Measurements from ENCODE around the gene CPTP. TPM values are rescaled to one million over a fixed set of nuclear protein-coding genes. Genes with fewer than 3 reads are reported as not detected.
A peak's percentile ranks its signal among the peaks of the same experiment; 100 is the strongest.

The CPTP gene
- total and polyA plus RNA-seq, 2 of the 13 experiments (the other 11 are each of a cell fraction or from before 2014, with no cell fraction given): 5.5 to 9.3 TPM

- peaks cover 4% of the 10 kb centered on the region for H3K79me2 ChIP-seq (ENCODE audit: insufficient read depth, low read length)
- H3K9me3 ChIP-seq (ENCODE audit: low read length): no peaks in the 10 kb centered on the region
- intact Hi-C loops (cut with micrococcal nuclease; ENCODE audit: unreplicated experiment): no loop called here
- peak overlapping the region; percentile 80 for H3K9ac ChIP-seq (ENCODE audit: insufficient read depth, low read depth, low read length)
- no peaks in the 10 kb centered on the region for H3K27me3 ChIP-seq (ENCODE audit: control insufficient read depth in 1 of 2, insufficient read depth in 2 of 2, low read length in 2 of 2)
- ATAC-seq: peak; percentile 56
- H3K36me3 ChIP-seq (replicated peaks in 1 of 2; ENCODE audit: control insufficient read depth in 1 of 2, insufficient read depth in 2 of 2, low read length in 2 of 2): no peaks in the 10 kb centered on the region
- peaks cover 57% of the 10 kb centered on the region for H3K4me1 ChIP-seq (ENCODE audit: insufficient read depth, low read length)
- peak; percentile 50 for DNase-seq (ENCODE audit: low spot score)
- no peak overlapping the region for H2AFZ ChIP-seq (ENCODE audit: low read length)
- FAIRE-seq: no peak
- H4K20me1 ChIP-seq (ENCODE audit: insufficient read depth, low read length): no peaks in the 10 kb centered on the region
- in situ Hi-C loops (cut with HindIII; ENCODE audit: extremely low pct_ligation_motif_present, low pct_unique_long_range_greater_than_20kb): no loop called here
- peak overlapping the region; percentile 69 to 74 (median 71) for H3K4me3 ChIP-seq (replicated peaks in 1 of 3; ENCODE audit: insufficient read depth in 1 of 3, low read depth in 2 of 3, low read length in 3 of 3)
- CTCF ChIA-PET (ENCODE audit: low intra/inter-chr PET ratio, low total read pairs): no interaction called here
- peak overlapping the region; percentile 88 for H3K27ac ChIP-seq (ENCODE audit: extremely low read length, insufficient read depth, low read length)
- POLR2A ChIA-PET: interaction anchor here (1.0 to 4.0 kb wide), 6 partner anchors 8 to 71 kb away, joined by 3 to 38 read pairs (median 14); partner anchors contain the start of genes AURKAIP1, CCNL2 and DVL1
- TSS peak; percentile 38 for BruUV-seq (replicated peaks)
- H3K4me2 ChIP-seq (ENCODE audit: low read depth, low read length): peak overlapping the region; percentile 92
- 6% methylated on average over 14 of the region's 28 CpGs for WGBS (ENCODE audit: low lambda C conversion rate)
- TF ChIP-seq IRF2 (CRISPR knock-in tag; IDR thresholded peaks at IDR 0.05) (peak; percentile 34; the same call in 1 of the 2 replicates), HNRNPH1 (optimal IDR thresholded peaks at IDR 0.05; ENCODE audit: low read depth, low read length) (no peak), ETS1 (CRISPR knock-in tag; IDR thresholded peaks at IDR 0.05) (no peak), ZBTB3 (CRISPR knock-in tag; IDR thresholded peaks at IDR 0.05; ENCODE audit: borderline replicate concordance, low read depth) (no peak), SNAPC5 (CRISPR knock-in tag; IDR thresholded peaks at IDR 0.05; ENCODE audit: borderline replicate concordance) (peak; percentile 68; the same call in 1 of the 2 replicates), ZNF691 (CRISPR knock-in tag; IDR thresholded peaks at IDR 0.05; ENCODE audit: borderline replicate concordance, low read depth) (no peak), SNAPC2 (CRISPR knock-in tag; IDR thresholded peaks at IDR 0.05) (peak; percentile 92), XRCC5 (optimal IDR thresholded peaks at IDR 0.05; ENCODE audit: low read length) (no peak), AHR (CRISPR knock-in tag; IDR thresholded peaks at IDR 0.05) (peak; percentile 45; the same call in 1 of the 2 replicates), ONECUT2 (CRISPR knock-in tag; IDR thresholded peaks at IDR 0.05) (no peak), NR0B2 (CRISPR knock-in tag; IDR thresholded peaks at IDR 0.05) (no peak; the same call in 1 of the 2 replicates), FOXJ3 (CRISPR knock-in tag; IDR thresholded peaks at IDR 0.05; ENCODE audit: borderline replicate concordance) (peak; percentile 47; the same call in 1 of the 2 replicates), FOXA1 (IDR thresholded peaks at IDR 0.05) (no peak), FOXA1 (CRISPR knock-in tag; IDR thresholded peaks at IDR 0.05) (no peak), ZNF792 (CRISPR knock-in tag; IDR thresholded peaks at IDR 0.05) (no peak), ZNF543 (CRISPR knock-in tag; IDR thresholded peaks at IDR 0.05) (peak; percentile 81), TOE1 (CRISPR knock-in tag; IDR thresholded peaks at IDR 0.05) (no peak), EEA1 (CRISPR knock-in tag; IDR thresholded peaks at IDR 0.05; ENCODE audit: borderline replicate concordance) (no peak), ZBTB20 (CRISPR knock-in tag; IDR thresholded peaks at IDR 0.05; ENCODE audit: borderline replicate concordance, low read depth) (no peak), DMTF1 (CRISPR knock-in tag; IDR thresholded peaks at IDR 0.05) (no peak)
Observed at GRCh38 chr1:1359664-1360468, 35.3 kb downstream of the CPTP start.
